Measurements from ENCODE around the gene SOX8.
A peak's percentile ranks its signal among the peaks of the same experiment; 100 is the strongest.
"Not testable (repeated sequence)": the region's sequence is repeated elsewhere in the genome, so short reads cannot be mapped to it uniquely, and the experiment has no call there.

Gene SOX8

DNA sequence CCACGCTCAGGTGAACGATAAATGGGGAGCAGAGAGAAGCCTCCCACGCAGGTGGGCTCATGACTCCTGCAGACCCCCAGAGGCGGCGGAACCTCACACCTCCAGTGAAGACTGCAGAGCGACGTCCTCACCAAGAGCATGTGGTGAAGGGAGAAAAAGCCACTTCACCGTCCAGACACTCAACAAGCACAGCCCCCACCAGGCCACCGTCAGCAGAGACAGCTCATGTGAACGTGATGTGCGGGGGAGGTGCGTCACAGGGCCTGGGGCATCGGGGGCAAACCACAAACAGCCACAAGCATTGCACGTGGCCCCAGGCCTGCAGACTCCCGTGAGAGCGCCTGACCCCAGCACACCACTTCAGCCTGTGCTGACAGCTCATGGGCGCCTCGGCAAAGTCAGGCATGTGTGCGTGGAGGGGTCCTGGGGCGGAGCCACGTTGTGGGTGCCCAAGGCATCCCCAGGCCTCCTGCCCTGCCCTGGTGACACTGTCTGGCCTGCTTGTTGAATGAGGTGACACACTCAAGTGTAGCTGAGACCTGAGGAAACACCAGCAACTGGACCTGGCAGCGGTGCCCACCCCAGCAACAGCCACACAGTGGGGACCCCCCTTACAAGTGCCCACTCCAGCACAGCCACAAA is 29.8 kb upstream of the SOX8 start:
- no peak overlapping the region for H3K27ac ChIP-seq (ENCODE audit: insufficient read depth, low read length, poor library complexity, severe bottlenecking)

DNA sequence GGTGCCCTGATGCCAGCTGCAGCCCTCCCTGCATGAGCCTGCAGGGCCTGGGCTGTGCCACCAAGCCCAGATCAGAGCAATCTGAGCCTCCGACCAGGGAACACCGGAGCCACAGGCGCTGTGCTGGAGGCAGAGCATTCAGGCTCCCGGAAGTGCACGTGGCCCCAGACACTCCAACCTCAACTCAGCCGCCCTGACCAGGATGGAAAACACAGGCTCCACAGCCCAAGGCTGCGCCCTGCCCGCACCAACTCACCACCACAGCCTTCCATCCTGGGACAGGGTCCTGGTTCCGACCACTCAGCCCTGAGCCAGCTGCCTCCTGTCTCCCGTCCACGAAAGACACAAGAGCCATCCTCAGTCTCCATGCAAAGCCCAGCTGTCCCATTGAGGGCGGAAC is 29.2 kb upstream of the SOX8 start:
- no peak for DNase-seq
- no peaks in the 10 kb centered on the region for H3K27me3 ChIP-seq (replicated peaks; ENCODE audit: control insufficient read depth, insufficient read depth, low read length, poor library complexity, severe bottlenecking)

More for the DNA sequence above, 29.8 kb upstream of the SOX8 start:
- H3K9me3 ChIP-seq (ENCODE audit: control insufficient read depth, low read length): no peaks in the 10 kb centered on the region
- no peak overlapping the region for H3K4me3 ChIP-seq (ENCODE audit: insufficient read depth, low read depth, low read length, poor library complexity, severe bottlenecking)
- peaks cover 29% of the 10 kb centered on the region for H3K36me3 ChIP-seq (ENCODE audit: control insufficient read depth, insufficient read depth, low read length)
- no peaks in the 10 kb centered on the region for H3K4me1 ChIP-seq (ENCODE audit: control insufficient read depth, insufficient read depth, low read length, poor library complexity, severe bottlenecking)
- H3K27me3 ChIP-seq (replicated peaks; ENCODE audit: control insufficient read depth, insufficient read depth, low read length, poor library complexity, severe bottlenecking): no peaks in the 10 kb centered on the region
- DNase-seq: no peak

DNA sequence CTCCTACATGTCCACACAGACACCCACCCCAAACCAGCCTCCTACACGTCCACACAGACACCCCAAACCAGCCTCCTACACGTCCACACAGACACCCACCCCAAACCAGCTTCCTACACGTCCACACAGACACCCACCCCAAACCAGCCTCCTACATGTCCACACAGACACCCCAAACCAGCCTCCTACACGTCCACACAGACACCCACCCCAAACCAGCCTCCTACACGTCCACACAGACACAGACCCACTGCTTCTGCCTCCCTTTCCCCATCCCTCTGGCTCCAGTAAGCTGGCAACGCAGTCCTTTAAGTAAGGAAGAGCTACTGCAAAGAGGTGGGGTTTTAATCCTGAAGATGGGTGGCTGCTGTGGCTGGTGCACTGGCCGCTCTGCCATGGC is 27.8 kb upstream of the SOX8 start:
- H3K27ac ChIP-seq (ENCODE audit: insufficient read depth, low read length, poor library complexity, severe bottlenecking); DNase-seq; H3K4me1 ChIP-seq (ENCODE audit: control insufficient read depth, insufficient read depth, low read length, poor library complexity, severe bottlenecking); H3K9me3 ChIP-seq (ENCODE audit: control insufficient read depth, low read length); H3K27me3 ChIP-seq (replicated peaks; ENCODE audit: control insufficient read depth, insufficient read depth, low read length, poor library complexity, severe bottlenecking); H3K4me3 ChIP-seq (ENCODE audit: insufficient read depth, low read depth, low read length, poor library complexity, severe bottlenecking): not testable (repeated sequence)
- H3K36me3 ChIP-seq (ENCODE audit: control insufficient read depth, insufficient read depth, low read length): peaks cover 22% of the 10 kb centered on the region

More for the DNA sequence above, 29.2 kb upstream of the SOX8 start:
- H3K27ac ChIP-seq (ENCODE audit: insufficient read depth, low read length, poor library complexity, severe bottlenecking): no peak overlapping the region
- H3K9me3 ChIP-seq (ENCODE audit: control insufficient read depth, low read length): no peaks in the 10 kb centered on the region
- no peaks in the 10 kb centered on the region for H3K4me1 ChIP-seq (ENCODE audit: control insufficient read depth, insufficient read depth, low read length, poor library complexity, severe bottlenecking)
- H3K4me3 ChIP-seq (ENCODE audit: insufficient read depth, low read depth, low read length, poor library complexity, severe bottlenecking): no peak overlapping the region
- peaks cover 23% of the 10 kb centered on the region for H3K36me3 ChIP-seq (ENCODE audit: control insufficient read depth, insufficient read depth, low read length)

DNA sequence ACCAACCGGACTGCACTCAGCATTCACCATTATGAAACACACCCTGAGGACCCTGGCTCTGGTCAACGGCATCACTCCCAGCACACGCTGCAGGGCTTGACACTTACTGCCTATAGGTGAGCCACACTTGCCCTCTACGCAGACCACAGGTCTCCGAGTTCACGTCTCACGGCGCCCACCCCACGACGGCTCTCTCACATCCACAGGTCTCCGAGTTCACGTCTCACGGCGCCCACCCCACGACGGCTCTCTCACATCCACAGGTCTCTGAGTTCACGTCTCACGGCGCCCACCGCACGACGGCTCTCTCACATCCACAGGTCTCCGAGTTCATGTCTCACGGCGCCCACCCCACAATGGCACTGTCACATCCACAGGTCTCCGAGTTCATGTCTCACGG is 25.8 kb upstream of the SOX8 start:
- H3K4me1 ChIP-seq (ENCODE audit: control insufficient read depth, insufficient read depth, low read length, poor library complexity, severe bottlenecking); H3K27ac ChIP-seq (ENCODE audit: insufficient read depth, low read length, poor library complexity, severe bottlenecking); H3K4me3 ChIP-seq (ENCODE audit: insufficient read depth, low read depth, low read length, poor library complexity, severe bottlenecking); DNase-seq; H3K9me3 ChIP-seq (ENCODE audit: control insufficient read depth, low read length); H3K27me3 ChIP-seq (replicated peaks; ENCODE audit: control insufficient read depth, insufficient read depth, low read length, poor library complexity, severe bottlenecking): not testable (repeated sequence)
- peaks cover 22% of the 10 kb centered on the region for H3K36me3 ChIP-seq (ENCODE audit: control insufficient read depth, insufficient read depth, low read length)

DNA sequence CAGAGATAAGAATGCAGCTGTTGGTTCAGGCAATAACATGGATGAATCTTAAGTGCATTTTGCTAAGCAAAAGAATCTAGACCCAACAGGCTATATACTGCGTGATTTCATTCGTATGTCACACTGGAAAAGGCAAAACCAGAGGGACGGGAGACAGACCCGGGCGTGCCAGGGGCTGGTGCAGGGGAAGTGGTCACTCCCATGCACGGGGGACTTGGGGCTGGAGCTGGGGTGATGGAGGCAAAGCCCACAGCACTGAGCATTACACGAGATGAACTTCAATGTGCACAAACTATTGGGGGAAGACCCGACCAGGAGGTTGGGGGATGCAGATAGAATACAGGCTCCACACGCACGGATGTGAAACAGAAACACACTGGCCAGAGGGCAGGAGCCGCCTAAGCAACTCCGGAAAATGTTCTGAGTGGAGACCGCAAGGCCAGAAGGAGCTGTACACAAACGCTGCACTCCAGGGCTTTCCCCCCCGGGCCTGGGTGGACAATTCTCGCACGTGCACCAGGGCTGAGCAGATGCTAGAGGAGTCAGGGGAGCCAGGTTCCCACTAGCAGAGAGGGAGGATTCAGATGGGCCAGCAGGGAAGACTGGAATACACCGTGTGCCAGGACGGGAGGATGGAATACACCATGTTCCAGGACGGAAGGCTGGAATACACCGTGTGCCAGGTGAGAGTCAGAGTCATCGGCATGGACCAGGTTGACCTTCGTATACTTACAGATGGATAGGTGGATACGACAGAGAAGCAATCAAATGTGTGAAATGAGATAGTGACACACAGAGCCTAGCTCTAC is 22.1 kb upstream of the SOX8 start:
- Histone ChIP-seq H3K4me3 (ENCODE audit: insufficient read depth, low read depth, low read length, poor library complexity, severe bottlenecking) (no peak overlapping the region), H3K4me1 (ENCODE audit: control insufficient read depth, insufficient read depth, low read length, poor library complexity, severe bottlenecking) (peaks cover 6% of the 10 kb centered on the region), H3K27me3 (replicated peaks; ENCODE audit: control insufficient read depth, insufficient read depth, low read length, poor library complexity, severe bottlenecking) (no peaks in the 10 kb centered on the region), H3K9me3 (ENCODE audit: control insufficient read depth, low read length) (no peaks in the 10 kb centered on the region), H3K27ac (ENCODE audit: insufficient read depth, low read length, poor library complexity, severe bottlenecking) (no peak overlapping the region), H3K36me3 (ENCODE audit: control insufficient read depth, insufficient read depth, low read length) (peaks cover under 1% of the 10 kb centered on the region)
- no peak for DNase-seq

DNA sequence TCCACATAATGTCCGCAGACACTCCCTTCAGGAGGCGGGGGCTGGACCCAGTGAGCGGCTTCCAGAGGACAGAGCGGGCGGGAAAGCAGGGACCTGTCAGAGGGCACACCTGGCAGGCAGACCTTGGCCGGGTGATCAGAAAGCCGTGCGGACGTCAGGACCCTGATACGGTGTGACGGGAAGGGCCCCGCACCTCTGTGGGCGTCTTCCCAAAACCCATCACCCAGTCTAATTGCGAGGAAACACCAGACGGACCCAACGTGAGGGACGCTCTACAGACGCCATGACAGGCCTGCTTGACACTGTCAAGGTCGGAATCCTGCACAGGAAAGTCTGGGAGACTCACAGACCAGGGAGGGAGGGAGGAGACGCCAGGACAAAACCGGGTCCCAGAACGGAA is 19.2 kb upstream of the SOX8 start:
- Histone ChIP-seq H3K9me3 (ENCODE audit: control insufficient read depth, low read length) (no peaks in the 10 kb centered on the region), H3K4me3 (ENCODE audit: insufficient read depth, low read depth, low read length, poor library complexity, severe bottlenecking) (no peak overlapping the region), H3K27me3 (replicated peaks; ENCODE audit: control insufficient read depth, insufficient read depth, low read length, poor library complexity, severe bottlenecking) (no peaks in the 10 kb centered on the region), H3K27ac (ENCODE audit: insufficient read depth, low read length, poor library complexity, severe bottlenecking) (no peak overlapping the region), H3K36me3 (ENCODE audit: control insufficient read depth, insufficient read depth, low read length) (peaks cover 5% of the 10 kb centered on the region), H3K4me1 (ENCODE audit: control insufficient read depth, insufficient read depth, low read length, poor library complexity, severe bottlenecking) (peaks cover 13% of the 10 kb centered on the region)
- no peak for DNase-seq

DNA sequence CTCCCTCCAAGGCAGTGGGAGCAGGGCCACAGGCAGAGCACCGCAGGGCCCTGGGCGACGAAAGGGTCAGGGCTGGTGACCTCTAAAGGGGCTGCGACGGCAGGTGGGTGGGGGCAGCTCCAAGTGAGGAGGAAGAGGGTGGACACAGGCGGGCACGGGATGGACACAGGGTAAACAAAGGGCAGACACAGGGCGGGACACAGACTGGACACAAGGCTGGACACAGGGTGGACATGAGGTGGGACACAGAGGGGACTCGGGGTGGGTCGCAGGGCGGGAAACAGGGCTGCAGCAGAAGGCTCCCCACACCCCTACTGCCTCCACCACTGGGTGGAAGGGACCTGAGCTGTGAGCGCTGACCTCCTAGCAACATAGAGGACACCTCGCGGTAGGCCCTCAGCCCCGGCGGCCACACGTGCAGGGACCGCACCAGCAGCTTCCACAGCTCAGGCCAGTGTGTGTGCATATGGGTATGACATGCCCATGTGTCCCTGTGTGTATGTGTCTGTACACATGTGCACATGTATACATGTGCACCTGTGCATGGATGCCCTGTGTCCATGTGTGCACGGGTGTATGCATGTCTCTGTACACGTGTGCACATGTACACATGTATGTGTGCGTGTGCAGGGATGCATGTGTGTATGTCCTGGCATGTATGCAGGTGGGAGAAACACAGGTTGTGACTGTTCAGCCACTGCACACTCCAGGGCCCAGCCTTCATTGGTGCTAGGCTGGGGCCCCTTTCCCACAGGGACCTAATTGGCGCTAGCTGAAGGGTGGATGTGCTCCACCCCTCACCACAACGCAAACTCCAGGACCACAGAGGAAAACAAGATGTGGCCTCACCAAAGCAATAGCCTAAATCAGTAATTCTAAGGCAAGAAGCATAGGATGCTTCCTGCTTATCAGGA is 18.4 kb upstream of the SOX8 start:
- peaks cover 13% of the 10 kb centered on the region for H3K4me1 ChIP-seq (ENCODE audit: control insufficient read depth, insufficient read depth, low read length, poor library complexity, severe bottlenecking)
- H3K4me3 ChIP-seq (ENCODE audit: insufficient read depth, low read depth, low read length, poor library complexity, severe bottlenecking): no peak overlapping the region
- peak overlapping the region; percentile 42 for H3K27ac ChIP-seq (ENCODE audit: insufficient read depth, low read length, poor library complexity, severe bottlenecking)
- no peaks in the 10 kb centered on the region for H3K27me3 ChIP-seq (replicated peaks; ENCODE audit: control insufficient read depth, insufficient read depth, low read length, poor library complexity, severe bottlenecking)
- H3K36me3 ChIP-seq (ENCODE audit: control insufficient read depth, insufficient read depth, low read length): peaks cover 5% of the 10 kb centered on the region
- DNase-seq: no peak
- H3K9me3 ChIP-seq (ENCODE audit: control insufficient read depth, low read length): no peaks in the 10 kb centered on the region

DNA sequence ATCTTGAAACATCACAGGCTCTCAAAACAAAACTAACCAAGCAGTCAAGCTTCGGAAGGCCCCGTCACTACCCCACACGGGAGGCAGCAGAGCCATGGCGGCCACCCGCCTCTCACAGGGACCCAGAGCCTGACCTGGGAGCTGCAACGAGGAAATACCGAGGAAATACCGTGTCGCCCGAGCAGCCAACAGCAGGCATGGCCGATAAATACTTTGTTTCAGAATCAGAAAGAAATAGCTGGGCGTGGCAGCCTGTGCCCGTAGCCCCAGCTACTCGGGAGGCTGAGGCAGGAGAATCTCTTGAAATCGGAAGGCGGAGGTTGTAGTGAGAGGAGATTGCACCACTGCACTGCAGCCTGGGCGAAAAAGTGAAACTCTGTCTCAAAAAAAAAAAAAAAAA is 17.7 kb upstream of the SOX8 start:
- peak overlapping the region; percentile 6 for H3K4me3 ChIP-seq (ENCODE audit: insufficient read depth, low read depth, low read length, poor library complexity, severe bottlenecking)

DNA sequence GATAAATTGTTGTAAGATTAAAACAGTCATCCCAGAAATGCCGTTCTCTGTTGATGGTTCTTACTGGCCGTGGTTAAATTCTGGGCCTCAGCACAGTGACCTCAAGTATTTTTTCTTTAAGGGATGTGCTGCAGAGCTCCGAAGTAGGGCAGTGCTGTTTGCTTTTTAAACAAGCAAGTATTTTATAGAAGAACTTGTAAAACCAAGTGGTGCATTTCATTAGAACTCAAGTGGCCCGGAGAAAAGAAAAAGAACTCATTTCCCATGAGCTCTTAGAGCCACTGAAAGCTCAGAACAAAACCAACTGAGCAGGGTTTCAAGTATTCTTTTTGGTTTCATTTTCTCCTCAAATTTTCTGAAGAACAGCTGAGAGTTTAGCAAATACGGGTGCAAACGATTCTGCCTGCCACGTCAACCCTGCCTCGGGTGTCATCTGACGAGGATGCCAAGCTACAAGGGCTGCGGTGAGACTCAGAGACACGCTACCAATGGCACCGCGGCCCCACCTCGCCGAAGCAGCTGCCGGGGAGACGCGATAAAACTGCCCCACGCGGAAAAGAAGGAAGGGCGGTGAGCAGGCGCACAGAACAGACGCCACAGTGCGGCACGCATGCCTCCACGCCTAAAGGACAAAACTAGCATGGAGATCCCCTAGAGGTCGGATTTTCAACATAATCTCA is 17.1 kb upstream of the SOX8 start:
- Histone ChIP-seq H3K4me1 (ENCODE audit: control insufficient read depth, insufficient read depth, low read length, poor library complexity, severe bottlenecking) (peaks cover 16% of the 10 kb centered on the region), H3K4me3 (ENCODE audit: insufficient read depth, low read depth, low read length, poor library complexity, severe bottlenecking) (peak overlapping the region; percentile 6), H3K27me3 (replicated peaks; ENCODE audit: control insufficient read depth, insufficient read depth, low read length, poor library complexity, severe bottlenecking) (no peaks in the 10 kb centered on the region), H3K36me3 (ENCODE audit: control insufficient read depth, insufficient read depth, low read length) (peaks cover 5% of the 10 kb centered on the region), H3K27ac (ENCODE audit: insufficient read depth, low read length, poor library complexity, severe bottlenecking) (peak overlapping the region; percentile 61), H3K9me3 (ENCODE audit: control insufficient read depth, low read length) (no peaks in the 10 kb centered on the region)
- peak; percentile 58 to 67 (median 64) for DNase-seq

More for the DNA sequence above, 17.7 kb upstream of the SOX8 start:
- Histone ChIP-seq H3K4me1 (ENCODE audit: control insufficient read depth, insufficient read depth, low read length, poor library complexity, severe bottlenecking) (peaks cover 13% of the 10 kb centered on the region), H3K27ac (ENCODE audit: insufficient read depth, low read length, poor library complexity, severe bottlenecking) (peak overlapping the region; percentile 42), H3K9me3 (ENCODE audit: control insufficient read depth, low read length) (no peaks in the 10 kb centered on the region), H3K36me3 (ENCODE audit: control insufficient read depth, insufficient read depth, low read length) (peaks cover 5% of the 10 kb centered on the region), H3K27me3 (replicated peaks; ENCODE audit: control insufficient read depth, insufficient read depth, low read length, poor library complexity, severe bottlenecking) (no peaks in the 10 kb centered on the region)
- DNase-seq: no peak
